HG03439 (cell line): ENCODE results near the gene MFSD1.

Source experiments
- ATAC-seq: cut with Tn5 transposase; IDR thresholded peaks from one replicate; pipeline ENCODE4 v1.9.1; 2021; ENCODE audit warnings: mild to moderate bottlenecking, moderate library complexity; ENCODE audit not compliant: unreplicated experiment

The MFSD1 gene

DNA sequence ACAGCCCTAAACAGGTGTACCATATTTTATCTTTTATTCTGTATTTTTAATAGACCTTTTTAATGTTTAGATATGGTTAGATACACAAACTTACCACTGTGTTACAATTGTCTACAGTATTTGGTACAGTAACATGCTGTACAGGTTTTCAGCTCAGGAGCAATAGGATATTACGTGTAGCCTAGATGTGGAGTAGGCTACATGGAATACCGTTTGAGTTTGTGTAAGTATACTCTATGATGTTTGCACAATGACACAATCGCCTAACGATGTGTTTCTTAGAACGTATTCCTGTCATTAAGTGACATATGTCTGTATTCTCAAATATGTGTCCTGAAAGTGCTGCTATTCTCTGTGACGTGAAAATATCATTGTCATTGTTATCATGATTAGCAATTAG lies 62.6 kb downstream of the MFSD1 start:
- ATAC-seq: no peak

DNA sequence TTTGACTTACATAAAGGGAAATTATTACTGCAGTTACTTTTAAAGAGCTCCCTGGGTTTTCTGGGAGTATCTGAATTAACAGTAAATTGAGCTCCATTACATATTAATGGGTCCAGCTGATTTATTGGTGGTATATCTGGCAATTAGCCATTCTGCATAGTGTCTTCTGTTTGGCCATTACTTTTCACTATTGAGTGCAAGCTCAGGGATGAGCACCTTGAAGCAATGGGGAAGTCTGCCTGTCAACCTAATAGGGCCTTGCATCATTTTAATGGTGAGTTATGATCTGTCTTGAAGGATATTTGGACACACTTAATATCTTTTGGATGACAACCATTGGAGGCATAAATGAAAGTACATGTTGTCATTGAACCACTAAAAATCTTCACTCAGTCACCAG lies 73.8 kb downstream of the MFSD1 start:
- no peak for ATAC-seq
